IPS DF 4.7 (cell line): ENCODE results near the gene NRCAM.

Experiments used
- DNase-seq: peaks from one replicate; pipeline ENCODE4 v3.0.0-alpha.2; 2013; ENCODE audit warnings: low spot score; ENCODE audit errors: extremely low read depth

The NRCAM gene

DNA sequence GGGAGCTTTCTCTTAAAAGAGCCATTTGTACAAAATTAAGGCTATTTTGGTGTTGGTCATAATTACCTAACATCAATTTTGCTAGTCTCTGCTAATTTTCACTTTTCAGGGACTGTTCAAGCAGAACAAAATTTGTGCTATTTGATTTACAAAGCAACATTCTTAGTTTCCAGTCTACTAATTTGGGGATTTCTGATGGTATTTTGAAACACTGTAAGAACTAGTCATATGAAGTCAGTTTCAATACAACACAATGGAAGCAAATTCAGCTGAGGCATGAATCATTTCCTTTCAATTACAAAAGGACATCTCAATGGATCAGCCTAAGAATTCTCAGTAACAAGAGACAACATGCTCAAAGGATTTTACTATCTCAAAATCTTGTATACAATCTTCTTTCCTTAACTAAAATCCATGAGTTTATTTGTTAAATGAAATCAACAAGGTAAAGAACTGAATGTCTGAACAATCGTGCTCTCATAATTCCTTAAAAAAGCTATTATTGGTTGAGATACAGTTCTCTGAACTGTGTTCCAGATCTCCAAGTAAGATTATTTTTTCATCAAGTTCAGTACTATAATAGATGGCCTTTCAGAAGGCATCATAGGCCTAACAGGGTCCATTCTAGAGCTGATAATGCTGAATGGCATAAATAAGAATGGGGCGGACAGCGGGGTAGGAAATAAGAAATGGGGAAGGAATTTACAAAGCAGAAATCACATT is 144.6 kb downstream of the NRCAM start:
- no peak for DNase-seq

- DNase-seq, result no peak
These were observed 145.9 kb downstream of the NRCAM start for GRCh38 chr7:108310351-108310750.

- no peak for DNase-seq
These were observed 147.3 kb downstream of the NRCAM start for GRCh38 chr7:108308903-108309302.

DNA sequence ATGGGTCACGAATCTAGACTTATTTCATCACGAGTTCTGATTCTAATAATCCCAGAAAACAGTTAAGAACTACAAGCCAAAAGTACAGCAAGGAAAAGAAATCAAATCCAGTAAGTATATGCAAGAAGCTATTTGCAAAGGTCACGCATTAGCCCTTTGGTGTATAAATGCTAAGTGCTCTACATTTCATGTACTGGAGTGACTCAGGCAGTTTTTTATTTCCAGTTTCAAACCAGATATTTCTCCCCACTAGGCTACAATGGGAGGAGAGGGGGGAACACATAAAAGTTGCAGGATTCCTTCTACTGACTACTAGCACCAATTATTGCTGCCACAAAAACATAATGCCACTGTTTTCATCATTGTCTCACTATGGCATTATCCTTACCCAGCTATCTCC is 148.0 kb downstream of the NRCAM start:
- no peak for DNase-seq

- DNase-seq, result no peak
These were observed 148.6 kb downstream of the NRCAM start for GRCh38 chr7:108307595-108307994.

- no peak for DNase-seq
These were observed 149.0 kb downstream of the NRCAM start for GRCh38 chr7:108307194-108307593.

- DNase-seq, result no peak
These were observed 152.9 kb downstream of the NRCAM start for GRCh38 chr7:108303332-108303731.

GRCh38 chr7:108301387-108301786 is 154.8 kb downstream of the NRCAM start:
- DNase-seq, result no peak

GRCh38 chr7:108299251-108299973 is 156.8 kb downstream of the NRCAM start:
- no peak for DNase-seq

DNA sequence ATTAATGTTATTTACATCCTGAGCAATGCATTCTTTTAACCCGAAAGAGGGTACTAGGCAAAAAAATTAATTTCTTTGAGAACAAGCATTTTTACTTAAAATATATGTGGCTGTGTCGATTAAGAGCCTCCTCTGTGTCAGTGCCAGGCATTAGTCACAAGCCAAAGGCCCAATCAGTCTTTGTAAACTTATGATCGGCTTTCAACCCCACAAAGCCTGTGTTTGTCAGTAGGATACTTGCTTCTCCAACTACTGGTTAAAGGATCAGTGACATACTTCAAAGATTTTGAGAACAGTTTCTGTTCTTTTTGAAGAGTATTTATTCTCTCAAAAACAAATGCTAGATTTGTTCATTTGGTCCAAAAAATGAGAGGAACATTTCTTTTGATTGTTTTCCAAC is 159.3 kb downstream of the NRCAM start:
- no peak for DNase-seq

DNA sequence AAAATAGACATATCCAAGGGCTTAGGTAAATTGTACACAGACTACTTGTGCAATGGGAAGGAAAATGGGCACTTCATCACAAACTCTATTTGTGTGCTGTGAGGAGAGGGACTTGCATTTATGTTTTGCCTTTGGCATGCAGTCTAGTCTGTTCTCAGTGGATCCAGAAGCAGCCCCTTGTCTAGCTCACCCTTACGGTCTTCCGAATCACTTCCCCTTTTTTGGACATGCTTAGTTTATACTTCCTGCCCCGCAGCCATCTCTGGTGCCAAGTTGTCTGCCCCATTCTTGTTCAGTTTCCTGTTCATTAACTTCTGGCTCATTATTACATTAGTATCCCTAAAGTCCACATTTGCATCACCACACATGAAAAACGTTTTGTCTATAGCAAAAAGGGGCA is 161.6 kb downstream of the NRCAM start:
- DNase-seq, result no peak

GRCh38 chr7:108293149-108293612 is 163.1 kb downstream of the NRCAM start:
- DNase-seq, result no peak

- no peak for DNase-seq
These were observed 163.7 kb downstream of the NRCAM start for GRCh38 chr7:108292541-108292940.

- no peak for DNase-seq
These were observed 164.3 kb downstream of the NRCAM start for GRCh38 chr7:108291791-108292440.

DNA sequence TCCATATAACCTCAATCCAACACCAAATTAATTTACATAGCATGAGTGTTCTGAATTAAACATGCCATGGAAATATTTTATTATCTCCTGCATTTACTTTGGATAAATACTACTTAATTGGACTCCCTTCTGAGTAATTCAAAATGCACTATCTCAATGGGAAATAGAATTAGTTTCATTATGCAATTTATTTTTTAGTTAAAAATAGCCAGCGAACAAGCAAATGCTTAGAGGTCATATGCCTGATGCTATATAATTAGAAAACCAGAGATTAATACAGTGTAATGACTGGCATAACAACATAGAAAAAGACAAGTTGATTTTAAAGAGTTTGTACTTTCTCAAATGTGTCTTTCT is 165.1 kb downstream of the NRCAM start:
- no peak for DNase-seq

GRCh38 chr7:108290459-108291151 is 165.6 kb downstream of the NRCAM start:
- DNase-seq, result no peak

DNA sequence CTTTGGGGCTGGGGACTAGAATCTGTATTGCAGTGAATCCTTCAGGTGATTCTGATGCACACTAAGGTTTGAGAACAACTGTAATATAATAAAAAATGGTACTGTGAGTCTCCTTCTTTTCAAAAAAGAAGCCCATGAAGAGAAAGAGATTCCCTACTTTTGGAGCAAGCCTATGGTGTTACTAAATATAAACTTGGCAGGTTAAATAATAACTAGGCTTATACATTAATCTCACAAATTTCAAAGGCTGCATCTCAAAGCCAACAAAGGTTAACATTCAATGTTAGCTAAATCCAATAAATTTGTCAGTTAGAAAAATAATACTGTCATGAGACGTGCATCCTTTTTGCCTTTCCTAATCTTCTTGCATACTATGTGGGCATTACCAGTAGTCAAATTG is 166.4 kb downstream of the NRCAM start:
- no peak for DNase-seq

- no peak for DNase-seq
These were observed 168.4 kb downstream of the NRCAM start for GRCh38 chr7:108287857-108288256.

DNA sequence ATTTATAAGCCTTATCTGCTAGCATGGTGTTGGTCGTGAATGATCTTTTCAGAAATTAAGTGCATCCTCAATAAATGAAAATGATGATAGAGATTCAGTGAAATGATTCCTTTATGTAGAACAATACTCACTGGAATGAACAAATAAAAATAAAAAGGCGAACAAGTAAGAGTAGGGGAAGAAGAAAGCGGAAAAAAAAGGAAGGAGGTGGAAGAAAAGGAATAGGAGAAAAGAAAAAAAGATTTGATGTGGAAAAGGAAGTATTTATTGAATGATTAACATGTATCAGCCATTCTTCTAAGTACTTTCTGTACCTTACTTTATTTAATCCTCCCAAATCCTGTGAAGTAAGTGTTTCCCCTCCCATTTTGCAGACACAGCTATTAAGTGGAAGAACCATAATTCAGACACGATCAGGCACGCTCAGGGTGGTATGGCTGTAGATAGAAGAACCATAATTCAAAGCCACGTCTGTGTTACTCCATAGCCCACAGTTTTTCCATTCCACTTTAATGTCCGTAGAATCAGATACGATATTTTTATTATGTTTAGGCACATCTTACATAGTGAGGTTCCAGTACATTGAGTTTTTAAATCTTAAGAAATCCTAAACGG is 169.8 kb downstream of the NRCAM start:
- DNase-seq, result no peak

DNA sequence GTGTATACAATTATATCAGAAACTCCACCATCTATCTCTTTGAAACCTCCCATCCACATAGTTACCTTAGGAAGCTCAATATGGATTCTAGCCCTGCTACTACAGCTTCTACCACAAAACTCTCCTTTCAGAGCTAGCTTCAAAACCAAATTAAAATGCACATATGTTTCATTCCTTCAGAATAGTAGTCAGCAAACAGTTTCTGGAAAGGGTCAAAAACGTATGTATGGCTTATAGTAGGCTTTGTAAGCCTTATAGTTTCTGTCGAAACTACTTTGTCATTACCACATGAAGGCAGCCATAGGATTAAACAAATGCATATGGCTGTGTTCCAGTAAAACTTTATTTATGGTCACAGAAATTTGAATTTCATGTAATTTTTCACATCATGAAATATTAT is 170.5 kb downstream of the NRCAM start:
- no peak for DNase-seq

DNA sequence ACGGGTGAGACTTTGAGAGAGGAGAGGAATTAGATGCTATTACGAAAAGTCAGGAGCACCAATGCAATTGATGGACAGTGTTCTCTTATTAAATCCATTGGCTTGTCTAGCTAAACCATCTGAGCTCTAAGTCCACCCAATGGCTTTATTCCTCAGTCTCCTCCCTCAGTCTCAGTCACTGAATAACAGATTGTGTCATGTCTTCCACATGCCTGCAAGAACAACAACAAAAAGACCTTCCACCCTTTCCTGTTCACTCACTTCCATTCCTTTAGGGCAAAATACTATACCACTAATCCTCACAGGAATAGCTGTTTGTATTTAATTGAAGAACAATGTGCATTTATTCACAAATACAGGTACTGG is 171.2 kb downstream of the NRCAM start:
- DNase-seq, result no peak
